ENCODE measurements around the gene CEP104.
A peak's percentile ranks its signal among the peaks of the same experiment; 100 is the strongest.

Gene CEP104

GRCh38 chr1:3788756-3789420 lies 68.1 kb downstream of the CEP104 start:
- no peak for TF ChIP-seq CTCF (IDR thresholded peaks at IDR 0.05)

GRCh38 chr1:3787745-3788605 lies 69.0 kb downstream of the CEP104 start:
- TF ChIP-seq CTCF (IDR thresholded peaks at IDR 0.05) = no peak

GRCh38 chr1:3787349-3787715 lies 69.7 kb downstream of the CEP104 start:
- no peak for TF ChIP-seq CTCF (IDR thresholded peaks at IDR 0.05)

GRCh38 chr1:3786468-3787348 lies 70.3 kb downstream of the CEP104 start:
- TF ChIP-seq CTCF (IDR thresholded peaks at IDR 0.05) = no peak

GRCh38 chr1:3785456-3786157 lies 71.4 kb downstream of the CEP104 start:
- TF ChIP-seq CTCF (IDR thresholded peaks at IDR 0.05) = peak; percentile 39; the same call in 1 of the 2 replicates

GRCh38 chr1:3785045-3785444 lies 72.0 kb downstream of the CEP104 start:
- TF ChIP-seq CTCF (IDR thresholded peaks at IDR 0.05) = no peak

Measured in LNCAP (cell line).